Testis (tissue), 3 donors: Measurements from ENCODE around the gene ADAMTSL2. TPM values are rescaled to one million over a fixed set of nuclear protein-coding genes. Genes with fewer than 3 reads are reported as not detected.

Source experiments
- DNase-seq: peaks from one replicate; pipeline ENCODE4 v3.0.0-alpha.2; 2019
- H3K27ac ChIP-seq, 2 donors: fragments of 200-600 bp; sonication (generic); one replicate each; pipeline ENCODE4 v1.5.1; 2019
- H3K27me3 ChIP-seq: fragments of 200-600 bp; sonication (generic); one replicate; pipeline ENCODE4 v1.5.1; 2019
- H3K36me3 ChIP-seq: fragments of 200-600 bp; sonication (generic); one replicate; pipeline ENCODE4 v1.5.1; 2017; ENCODE audit warnings: low read depth; ENCODE audit errors: missing control alignments
- H3K4me1 ChIP-seq: fragments of 200-600 bp; sonication (generic); one replicate; pipeline ENCODE4 v1.5.1; 2019
- H3K4me3 ChIP-seq, 2 donors: fragments of 200-600 bp; sonication (generic); one replicate each; pipeline ENCODE4 v1.5.1; 2017 to 2019
- H3K9me3 ChIP-seq: fragments of 200-600 bp; sonication (generic); one replicate; pipeline ENCODE4 v1.5.1; 2017
- CTCF ChIP-seq, 3 experiments: fragments of 450-650 bp in 2 of 3; fragments of 200-600 bp in 1 of 3; sonication (generic) in 1 of 3; IDR thresholded peaks; one replicate each; pipeline ENCODE4 v1.5.1; 2016 to 2019; ENCODE audit warnings: antibody characterized with exemption in 3 of 3, mild to moderate bottlenecking in 2 of 3, moderate library complexity in 1 of 3
- POLR2A ChIP-seq: fragments of 450-650 bp; IDR thresholded peaks from one replicate; pipeline ENCODE4 v1.6.1; 2017; ENCODE audit warnings: antibody characterized with exemption, mild to moderate bottlenecking, moderate library complexity
- WGBS, 2 donors: methylation state at CpG; one replicate each; pipeline ENCODE4 v1.1.5; 2018; 5-methylcytosine and 5-hydroxymethylcytosine counted together
- intact Hi-C: fragments of 100-400 bp; cut with DNase I; formaldehyde crosslinking; loops from one replicate; pipeline ENCODE4 v1.15.1; 2023; ENCODE audit warnings: low total_unique reads
- polyA plus RNA-seq: library from polyadenylated mRNA; stranded (reverse); fragments of 350-450 nt; fragmentation: Illumina TruSeq; extraction: RNeasy Lipid Tissue Mini Kit (QIAGEN cat#74804); gene quantifications from one replicate; pipeline ENCODE4 v1.2.3, GENCODE V29; 2014; ENCODE audit warnings: low read depth, low replicate concordance; ENCODE audit not compliant: insufficient read depth
- total RNA-seq, 2 donors: library from RNA; depleted of rRNA; stranded (reverse); fragments of >200 nt; gene quantifications; one replicate each; pipeline ENCODE4 v1.2.3, GENCODE V29; 2016

Gene ADAMTSL2
- total and polyA plus RNA-seq, 3 donors from 2014 or later: 3.8 to 11.1 (median 9.4) TPM

GRCh38 chr9:133518200-133518599, 16.3 kb upstream of the ADAMTSL2 start:
- no peak for DNase-seq
- Histone ChIP-seq H3K27ac (no peak overlapping the region), H3K4me3 (no peak overlapping the region), H3K4me1 (peaks cover 18% of the 10 kb centered on the region), H3K36me3 (no peaks in the 10 kb centered on the region), H3K27me3 (no peaks in the 10 kb centered on the region), H3K9me3 (no peaks in the 10 kb centered on the region)
- whole genome bisulfite sequencing, 2 donors: 90 to 97% methylated on average over 5 of the region's 5 CpGs
- intact Hi-C loops: loop anchor here (5.0 kb wide), 1 partner anchor 49 kb away; no protein-coding TSS in a partner anchor
- TF ChIP-seq POLR2A: no peak
- TF ChIP-seq CTCF (IDR thresholded peaks at IDR 0.05): no peak

GRCh38 chr9:133518706-133519449, 15.6 kb upstream of the ADAMTSL2 start:
- H3K27me3 ChIP-seq: no peaks in the 10 kb centered on the region
- no peaks in the 10 kb centered on the region for H3K36me3 ChIP-seq
- H3K4me3 ChIP-seq: no peak overlapping the region
- H3K4me1 ChIP-seq: peaks cover 11% of the 10 kb centered on the region
- H3K9me3 ChIP-seq: no peaks in the 10 kb centered on the region
- intact Hi-C loops: loop anchor here (5.0 kb wide), 1 partner anchor 48 kb away; no protein-coding TSS in a partner anchor
- TF ChIP-seq CTCF (IDR thresholded peaks at IDR 0.05): no peak
- TF ChIP-seq POLR2A: no peak
- DNase-seq: no peak
- 95 to 97% methylated on average over 22 to 27 of the region's 27 CpGs for WGBS, 2 donors
- H3K27ac ChIP-seq: no peak overlapping the region

GRCh38 chr9:133519693-133520092, 14.8 kb upstream of the ADAMTSL2 start:
- H3K4me3 ChIP-seq: no peak overlapping the region
- H3K36me3 ChIP-seq: no peaks in the 10 kb centered on the region
- intact Hi-C loops: loop anchor here (5.0 kb wide), 1 partner anchor 48 kb away; no protein-coding TSS in a partner anchor
- H3K27ac ChIP-seq: no peak overlapping the region
- peaks cover 7% of the 10 kb centered on the region for H3K4me1 ChIP-seq
- no peak for DNase-seq
- whole genome bisulfite sequencing, 2 donors: 80 to 82% methylated on average over 7 of the region's 7 CpGs
- H3K9me3 ChIP-seq: no peaks in the 10 kb centered on the region
- H3K27me3 ChIP-seq: no peaks in the 10 kb centered on the region
- no peak for TF ChIP-seq POLR2A
- TF ChIP-seq CTCF (IDR thresholded peaks at IDR 0.05): no peak

- Histone ChIP-seq H3K4me1 (peaks cover under 1% of the 10 kb centered on the region), H3K4me3 (no peak overlapping the region), H3K27me3 (no peaks in the 10 kb centered on the region), H3K27ac (no peak overlapping the region), H3K9me3 (no peaks in the 10 kb centered on the region), H3K36me3 (no peaks in the 10 kb centered on the region)
- 94 to 97% methylated on average over 14 to 24 of the region's 24 CpGs for WGBS, 2 donors
- intact Hi-C loops: no loop called here
- no peak for DNase-seq
- no peak for TF ChIP-seq CTCF (IDR thresholded peaks at IDR 0.05)
- no peak for TF ChIP-seq POLR2A
Observed at GRCh38 chr9:133520121-133520835, 14.2 kb upstream of the ADAMTSL2 start.
